Measurements from ENCODE around the gene TRIM37. TPM values are rescaled to one million over a fixed set of nuclear protein-coding genes. Genes with fewer than 3 reads are reported as not detected.

Gene TRIM37
- polyA plus RNA-seq, 6 donors from 2014 or later = 4.9 to 8.5 (median 6.9) TPM

DNA sequence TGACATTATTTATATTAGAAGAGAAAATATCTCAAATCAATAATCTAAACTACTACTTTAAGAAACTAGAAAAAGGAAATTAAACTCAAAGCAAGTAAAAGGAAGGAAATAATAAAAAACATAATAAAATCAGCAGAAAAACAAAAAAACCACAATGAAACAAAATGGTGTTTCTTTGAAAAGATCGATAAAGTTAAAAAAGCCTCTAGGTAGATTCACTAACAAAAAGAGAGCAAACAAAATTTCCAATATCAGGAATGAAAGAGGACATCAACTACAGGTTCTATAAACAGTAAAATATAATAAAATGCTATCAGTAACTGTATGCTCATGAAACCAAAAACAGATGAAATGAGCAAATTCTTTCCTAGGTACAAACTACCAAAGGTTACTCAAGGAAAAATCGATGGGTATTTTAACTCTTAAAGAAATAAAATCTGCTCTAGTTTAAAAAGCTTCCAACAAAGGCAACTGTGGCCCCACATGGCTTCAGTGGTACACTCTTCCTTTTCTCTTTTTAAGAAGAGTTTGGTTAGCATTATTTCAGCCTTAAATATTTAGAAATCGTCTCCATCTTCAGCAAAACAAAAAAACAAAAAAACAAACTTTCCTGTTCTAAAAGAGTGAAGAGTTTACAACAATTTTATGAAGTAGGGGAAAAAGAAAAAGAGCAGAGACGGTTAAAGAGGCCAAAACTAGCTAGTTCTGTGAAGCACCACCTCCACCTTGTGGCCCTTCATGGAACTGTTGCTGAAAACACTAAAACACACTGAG is 102.2 kb downstream of the TRIM37 start:
- DNase-seq (peak; percentile 57), ATAC-seq (ENCODE audit: low read depth in 2 of 2) (peak in 1 of 2 donors; percentile 15)
- Mint-ChIP-seq H3K27ac (peak overlapping the region in 5 of 6 donors; percentile 24 to 93 (median 48)), H3K27me3 (no peaks in the 10 kb centered on the region), H3K4me3 (peak overlapping the region in 1 of 8 donors; percentile 16), H3K36me3 (no peaks in the 10 kb centered on the region), H3K9me3 (no peaks in the 10 kb centered on the region), H3K4me1 (peaks cover 5 to 24% (median 20%) of the 10 kb centered on the region in 3 donors)

DNA sequence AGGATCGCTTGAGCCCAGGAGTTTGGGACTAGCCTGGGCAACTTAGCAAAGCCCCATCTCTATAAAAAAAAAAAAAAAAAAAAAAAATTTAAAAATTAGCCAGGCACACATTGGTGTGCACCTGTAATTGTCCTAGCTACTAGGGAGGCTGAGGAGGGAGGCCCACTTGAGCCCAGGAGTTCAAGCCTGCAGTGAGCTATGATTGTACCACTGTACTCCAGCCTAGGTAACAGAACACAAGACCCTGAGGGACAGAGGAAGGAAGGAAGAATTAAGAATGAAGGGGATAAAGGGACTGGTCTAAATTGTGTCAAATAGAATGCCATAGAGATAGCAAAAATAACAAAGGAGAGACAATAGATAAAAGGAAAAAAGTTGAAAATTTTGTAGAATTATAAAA is 102.8 kb downstream of the TRIM37 start:
- ATAC-seq (ENCODE audit: low read depth in 2 of 2) (no peak), DNase-seq (no peak)
- peak overlapping the region in 1 of 6 donors; percentile 47 for H3K27ac Mint-ChIP-seq
- peaks cover 7 to 24% (median 22%) of the 10 kb centered on the region in 3 donors for H3K4me1 Mint-ChIP-seq
- no peak overlapping the region for H3K4me3 Mint-ChIP-seq
- H3K9me3 Mint-ChIP-seq = no peaks in the 10 kb centered on the region
- H3K36me3 Mint-ChIP-seq = peaks cover 0 to under 1% of the 10 kb centered on the region in 2 donors
- H3K27me3 Mint-ChIP-seq = no peaks in the 10 kb centered on the region

DNA sequence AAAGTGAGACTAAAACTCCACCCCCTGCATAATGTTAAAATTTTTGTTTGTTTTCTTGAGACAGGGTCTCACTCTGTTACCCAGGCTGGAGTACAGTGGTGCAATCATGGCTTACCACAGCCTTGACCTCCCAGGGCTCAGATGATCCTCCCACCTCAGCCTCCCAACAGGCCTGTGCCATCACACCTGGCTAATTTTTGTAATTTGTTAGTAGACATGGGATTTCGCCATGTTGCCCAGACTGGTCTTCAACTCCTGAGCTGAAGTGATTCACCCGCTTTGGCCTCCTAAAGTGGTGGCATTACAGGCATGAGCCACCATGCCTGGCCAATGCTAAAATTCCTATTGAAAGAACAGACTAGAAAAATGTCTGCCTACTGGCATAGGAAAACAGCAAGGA is 103.8 kb downstream of the TRIM37 start:
- Mint-ChIP-seq H3K9me3 (no peaks in the 10 kb centered on the region), H3K4me3 (peak overlapping the region in 1 of 8 donors; percentile 60), H3K4me1 (peaks cover 7 to 24% (median 22%) of the 10 kb centered on the region in 3 donors), H3K27ac (peak overlapping the region in 4 of 6 donors; percentile 65 to 98 (median 89)), H3K27me3 (no peaks in the 10 kb centered on the region), H3K36me3 (peaks cover 0 to 10% of the 10 kb centered on the region in 2 donors)
- DNase-seq = no peak
- no peak for ATAC-seq (ENCODE audit: low read depth in 2 of 2)

DNA sequence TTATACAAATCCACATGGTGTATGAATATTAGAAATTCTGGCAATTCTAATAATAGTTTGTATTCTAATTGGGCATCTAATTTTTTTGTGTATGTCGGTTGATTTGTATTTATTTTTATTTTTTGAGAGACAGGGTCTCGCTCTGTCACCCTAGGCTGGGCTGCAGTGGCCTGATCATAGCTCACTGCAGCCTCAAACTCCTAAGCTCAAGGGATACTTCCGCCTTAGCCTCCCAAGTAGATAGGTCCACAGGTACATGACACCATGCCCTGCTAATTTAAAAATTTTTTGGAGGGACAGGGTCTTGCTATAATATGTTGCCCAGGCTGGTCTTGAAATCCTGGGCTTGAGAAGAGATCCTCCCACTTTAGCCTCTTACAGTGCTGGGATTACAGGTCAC is 104.6 kb downstream of the TRIM37 start:
- H3K4me3 Mint-ChIP-seq = peak overlapping the region in 3 of 8 donors; percentile 77 to 84 (median 82)
- peaks cover 7 to 24% (median 22%) of the 10 kb centered on the region in 3 donors for H3K4me1 Mint-ChIP-seq
- H3K36me3 Mint-ChIP-seq = peaks cover 0 to 10% of the 10 kb centered on the region in 2 donors

DNA sequence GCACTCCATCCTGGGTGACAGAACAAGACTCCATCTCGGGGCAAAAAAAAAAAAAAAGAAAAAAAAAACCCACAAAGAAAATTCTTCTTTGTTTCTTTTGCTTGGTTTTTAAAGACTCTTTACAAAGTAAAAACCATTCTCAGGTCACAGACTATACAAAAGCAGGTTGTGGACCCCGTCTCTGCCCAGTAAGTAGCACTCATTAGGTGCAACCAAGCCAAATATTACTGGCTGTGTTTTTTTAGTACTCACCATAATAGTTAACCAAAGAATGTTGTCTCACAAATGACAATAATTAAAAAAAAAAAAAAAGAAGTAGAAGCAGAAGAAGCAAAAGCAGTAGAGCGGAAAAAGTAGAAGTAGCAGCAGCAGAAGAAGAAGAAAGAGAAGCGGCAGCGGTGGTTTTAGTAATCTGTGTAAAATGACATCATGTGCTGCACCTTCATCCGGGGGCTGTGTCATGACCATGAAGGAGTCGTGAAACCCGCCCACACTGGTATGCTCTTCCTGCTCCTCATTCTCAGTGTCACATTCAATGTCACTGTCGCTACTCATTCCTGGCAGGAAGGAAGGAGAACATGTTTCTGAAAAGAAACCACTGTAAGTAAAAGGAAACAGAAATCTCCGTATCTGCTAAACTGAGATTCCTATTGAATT is 105.4 kb downstream of the TRIM37 start:
- DNase-seq (peak; percentile 87), ATAC-seq (ENCODE audit: low read depth in 2 of 2) (peak; percentile 99 to 100)
- Mint-ChIP-seq H3K9me3 (no peaks in the 10 kb centered on the region), H3K4me1 (peaks cover 7 to 24% (median 22%) of the 10 kb centered on the region in 3 donors), H3K27me3 (no peaks in the 10 kb centered on the region), H3K27ac (peak overlapping the region; percentile 97 to 100 (median 98)), H3K4me3 (peak overlapping the region; percentile 77 to 89 (median 82)), H3K36me3 (peaks cover 0 to 10% of the 10 kb centered on the region in 2 donors)

More for the DNA sequence above, 104.6 kb downstream of the TRIM37 start:
- Mint-ChIP-seq H3K27me3 (no peaks in the 10 kb centered on the region), H3K27ac (peak overlapping the region; percentile 97 to 100 (median 98)), H3K9me3 (no peaks in the 10 kb centered on the region)
- ATAC-seq (ENCODE audit: low read depth in 2 of 2) = no peak
- DNase-seq = no peak

DNA sequence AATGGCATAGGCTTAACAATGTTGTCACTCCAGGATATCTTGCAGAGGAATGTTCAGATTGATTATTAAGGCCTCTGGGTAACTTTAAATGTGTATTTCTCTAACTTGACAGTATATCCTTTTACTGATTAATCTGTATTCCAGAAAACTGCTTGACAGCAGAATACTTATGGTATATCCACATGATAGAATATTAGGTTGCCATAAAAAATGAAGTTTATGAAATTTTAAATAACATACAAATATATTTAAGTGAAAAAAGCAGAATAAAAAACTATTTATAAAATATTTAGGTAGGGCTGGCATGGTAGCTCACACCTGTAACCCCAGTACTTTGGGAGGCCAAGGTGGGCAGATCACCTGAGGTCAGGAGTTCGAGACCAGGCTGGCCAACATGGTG is 106.7 kb downstream of the TRIM37 start:
- Mint-ChIP-seq H3K4me3 (peak overlapping the region in 1 of 8 donors; percentile 43), H3K36me3 (peaks cover 0 to 10% of the 10 kb centered on the region in 2 donors), H3K27ac (peak overlapping the region in 4 of 6 donors; percentile 63 to 99 (median 98)), H3K27me3 (no peaks in the 10 kb centered on the region), H3K9me3 (no peaks in the 10 kb centered on the region), H3K4me1 (peaks cover 7 to 24% (median 21%) of the 10 kb centered on the region in 3 donors)
- DNase-seq (no peak), ATAC-seq (ENCODE audit: low read depth in 2 of 2) (no peak)

DNA sequence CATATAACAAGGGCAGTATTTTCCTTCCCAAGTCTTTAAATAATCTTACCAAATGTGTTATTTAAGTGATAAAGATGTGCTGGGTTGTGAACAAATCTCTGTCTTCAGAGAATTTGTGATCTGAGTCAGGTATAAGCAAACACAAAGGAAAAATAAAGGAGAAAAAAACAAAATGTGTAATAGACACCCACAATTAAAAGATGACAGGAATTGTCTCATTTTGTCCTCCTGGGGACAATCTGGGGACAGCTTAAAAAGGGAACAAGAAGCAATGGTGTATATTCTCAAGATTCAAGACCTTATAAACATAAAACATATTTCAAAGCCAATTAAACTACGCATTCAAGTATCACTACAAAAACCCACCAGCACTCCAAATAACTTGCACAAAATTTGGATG is 107.2 kb downstream of the TRIM37 start:
- Mint-ChIP-seq H3K36me3 (peaks cover 0 to 10% of the 10 kb centered on the region in 2 donors), H3K4me3 (peak overlapping the region in 2 of 8 donors; percentile 20 to 21), H3K4me1 (peaks cover 7 to 21% (median 16%) of the 10 kb centered on the region in 3 donors), H3K27me3 (no peaks in the 10 kb centered on the region), H3K9me3 (no peaks in the 10 kb centered on the region), H3K27ac (peak overlapping the region in 4 of 6 donors; percentile 31 to 80 (median 52))
- ATAC-seq (ENCODE audit: low read depth in 2 of 2) = no peak
- DNase-seq = no peak

DNA sequence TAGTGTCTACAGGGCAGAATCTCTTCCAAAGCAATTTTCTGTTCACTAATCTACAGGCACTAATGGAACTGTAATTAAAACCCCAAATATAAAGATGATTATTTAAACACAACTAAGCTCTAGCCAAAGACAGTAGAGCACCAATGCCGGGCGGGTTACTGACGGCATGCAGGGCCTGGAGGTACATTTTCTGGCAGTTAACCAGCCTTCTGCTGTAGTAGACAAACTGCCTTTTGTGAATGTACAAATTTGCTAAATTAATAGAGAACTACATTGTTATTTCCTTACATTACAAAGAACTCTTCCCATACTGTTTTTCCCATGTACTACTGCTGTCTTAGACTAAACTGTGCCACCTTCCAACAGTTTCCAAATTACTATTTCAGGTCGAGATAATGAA is 107.8 kb downstream of the TRIM37 start:
- Mint-ChIP-seq H3K27me3 (no peaks in the 10 kb centered on the region), H3K36me3 (peaks cover 0 to 10% of the 10 kb centered on the region in 2 donors), H3K4me3 (no peak overlapping the region), H3K4me1 (peaks cover 7 to 21% (median 16%) of the 10 kb centered on the region in 3 donors), H3K27ac (peak overlapping the region in 3 of 6 donors; percentile 35 to 72 (median 54)), H3K9me3 (no peaks in the 10 kb centered on the region)
- no peak for ATAC-seq (ENCODE audit: low read depth in 2 of 2)
- DNase-seq = no peak

DNA sequence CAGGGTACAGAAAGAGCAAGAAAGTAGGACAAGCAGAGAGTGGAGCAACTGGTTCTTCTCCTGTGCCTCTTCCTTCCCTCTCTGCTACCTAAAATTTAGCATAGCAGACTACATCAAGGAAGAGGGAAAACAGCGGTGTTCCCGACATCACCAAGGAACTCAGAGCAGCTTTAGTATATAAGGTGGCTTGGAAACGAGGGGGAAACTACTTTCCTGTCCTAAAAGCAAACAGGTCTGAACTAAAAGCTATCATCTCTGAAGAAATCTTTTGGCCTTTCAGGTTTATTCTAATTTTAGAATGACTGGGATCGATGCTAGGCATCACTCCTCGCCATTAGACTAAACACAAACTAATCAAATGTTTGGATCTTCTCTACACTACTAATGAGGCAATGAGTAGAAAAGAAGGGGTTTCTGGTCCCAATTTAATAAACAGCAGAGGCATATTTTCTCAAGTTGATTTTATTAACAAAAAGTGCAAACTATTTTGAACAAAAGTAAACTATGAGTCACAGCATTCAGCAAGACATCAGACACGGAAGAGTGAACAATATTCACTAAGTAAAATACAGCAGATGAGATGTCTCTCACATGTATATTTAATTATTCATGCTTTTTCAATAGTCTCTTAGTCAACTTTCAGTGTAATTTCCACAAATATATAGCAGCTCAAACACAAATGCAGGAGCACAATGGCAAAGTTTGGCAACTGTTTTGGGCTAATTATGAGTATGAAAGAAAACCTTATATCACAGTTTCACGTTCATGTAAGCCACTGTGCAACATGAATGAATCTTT is 108.7 kb downstream of the TRIM37 start:
- DNase-seq (no peak), ATAC-seq (ENCODE audit: low read depth in 2 of 2) (no peak)
- Mint-ChIP-seq H3K27me3 (no peaks in the 10 kb centered on the region), H3K27ac (peak overlapping the region in 5 of 6 donors; percentile 23 to 81 (median 51)), H3K9me3 (no peaks in the 10 kb centered on the region), H3K36me3 (peaks cover 8 to 15% of the 10 kb centered on the region in 2 donors), H3K4me3 (no peak overlapping the region), H3K4me1 (peaks cover 7 to 21% (median 16%) of the 10 kb centered on the region in 3 donors)

DNA sequence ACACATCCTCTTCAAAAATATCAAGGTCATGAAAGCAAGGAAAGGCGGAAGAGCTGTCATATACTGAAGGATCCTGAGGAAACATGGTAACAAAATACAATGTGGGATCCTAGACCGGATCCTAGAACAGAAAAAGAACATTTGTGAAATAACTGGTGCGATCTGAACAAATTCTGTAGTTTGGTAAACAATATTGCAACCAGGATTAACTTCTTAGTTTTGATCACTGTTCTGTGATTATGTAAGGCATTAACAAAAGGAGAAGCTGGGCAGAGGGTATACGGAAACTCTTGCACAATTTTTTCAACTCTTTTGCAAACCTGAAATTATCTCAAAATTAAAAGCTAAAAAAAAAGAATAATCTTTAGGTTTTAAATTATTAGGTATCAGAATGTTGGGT is 109.7 kb downstream of the TRIM37 start:
- Mint-ChIP-seq H3K27ac (no peak overlapping the region), H3K4me3 (no peak overlapping the region), H3K36me3 (peaks cover 9 to 16% of the 10 kb centered on the region in 2 donors), H3K9me3 (no peaks in the 10 kb centered on the region), H3K4me1 (peaks cover 7 to 18% (median 16%) of the 10 kb centered on the region in 3 donors), H3K27me3 (no peaks in the 10 kb centered on the region)
- DNase-seq (no peak), ATAC-seq (ENCODE audit: low read depth in 2 of 2) (no peak)

DNA sequence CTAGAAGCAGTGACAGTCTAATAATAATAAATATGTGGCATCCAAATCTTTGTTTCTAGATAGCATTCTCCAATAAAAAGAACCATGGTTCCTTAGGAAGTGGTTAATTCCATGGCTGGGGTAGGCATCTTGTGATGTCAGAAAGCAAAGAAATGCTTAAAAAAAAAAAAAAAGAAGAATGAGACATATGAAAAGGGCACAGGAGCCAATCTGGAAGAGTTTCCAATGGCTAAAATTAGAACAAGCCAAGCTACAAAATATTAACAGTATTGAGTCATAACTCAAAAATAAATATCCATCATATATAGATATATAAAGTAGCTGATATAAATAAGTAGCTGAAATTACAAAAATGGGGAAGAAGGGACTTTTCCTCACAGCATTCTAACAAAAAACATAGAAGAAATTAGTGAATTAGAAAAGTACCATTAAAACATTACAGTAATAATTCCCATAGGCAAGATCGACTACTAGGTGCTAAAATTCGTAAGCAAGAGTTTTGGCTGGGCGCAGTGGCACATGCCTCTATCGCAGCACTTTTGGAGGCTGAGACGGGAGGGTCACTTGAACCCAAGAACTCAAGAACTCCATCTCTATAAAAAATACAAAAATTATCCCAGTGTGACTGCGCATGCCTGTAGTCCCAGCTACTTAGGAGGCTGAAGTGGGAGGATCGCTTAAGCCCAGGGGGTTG is 111.3 kb downstream of the TRIM37 start:
- peaks cover 9 to 16% of the 10 kb centered on the region in 2 donors for H3K36me3 Mint-ChIP-seq
- peaks cover 3 to 5% (median 4%) of the 10 kb centered on the region in 3 donors for H3K4me1 Mint-ChIP-seq
- no peak overlapping the region for H3K4me3 Mint-ChIP-seq
- H3K9me3 Mint-ChIP-seq = no peaks in the 10 kb centered on the region
- ATAC-seq (ENCODE audit: low read depth in 2 of 2) (no peak), DNase-seq (no peak)
- peak overlapping the region in 1 of 6 donors; percentile 47 for H3K27ac Mint-ChIP-seq
- no peaks in the 10 kb centered on the region for H3K27me3 Mint-ChIP-seq

DNA sequence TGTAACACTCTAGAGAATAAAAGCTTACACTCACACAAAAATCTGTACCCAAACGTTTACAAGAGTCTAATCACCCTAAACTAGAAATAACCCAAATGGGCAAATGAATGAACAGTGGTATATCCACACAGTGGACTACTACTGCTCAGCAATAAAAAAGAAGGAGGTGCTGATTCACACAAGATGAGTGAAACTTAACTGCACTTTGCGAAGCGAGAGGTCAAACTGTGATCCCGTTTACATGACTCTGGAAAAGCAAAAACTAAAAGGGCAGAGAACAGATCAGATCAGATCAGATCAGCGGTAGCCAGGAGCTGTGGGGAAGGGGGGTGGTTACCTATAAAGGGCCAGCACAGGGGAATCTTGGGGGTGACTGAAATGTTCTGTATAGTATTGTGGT is 113.4 kb downstream of the TRIM37 start:
- no peak for DNase-seq
- no peaks in the 10 kb centered on the region for H3K4me1 Mint-ChIP-seq
- H3K27me3 Mint-ChIP-seq = no peaks in the 10 kb centered on the region
- no peak overlapping the region for H3K4me3 Mint-ChIP-seq
- no peak overlapping the region for H3K27ac Mint-ChIP-seq
- no peak for ATAC-seq (ENCODE audit: low read depth in 2 of 2)
- H3K9me3 Mint-ChIP-seq = no peaks in the 10 kb centered on the region
- H3K36me3 Mint-ChIP-seq = peaks cover 9 to 10% of the 10 kb centered on the region in 2 donors

All from naive B cell (primary cell).